ENCODE measurements around the gene AMH.

Gene AMH

GRCh38 chr19:2221250-2221831, 27.8 kb upstream of the AMH start:
- no peak for DNase-seq (ENCODE audit: low read depth, low spot score)

GRCh38 chr19:2221918-2222317, 27.2 kb upstream of the AMH start:
- DNase-seq (ENCODE audit: low read depth, low spot score) = no peak

GRCh38 chr19:2223391-2223790, 25.7 kb upstream of the AMH start:
- DNase-seq (ENCODE audit: low read depth, low spot score) = no peak

GRCh38 chr19:2223959-2224358, 25.2 kb upstream of the AMH start:
- no peak for DNase-seq (ENCODE audit: low read depth, low spot score)

GRCh38 chr19:2224754-2225349, 24.3 kb upstream of the AMH start:
- no peak for DNase-seq (ENCODE audit: low read depth, low spot score)

- DNase-seq (ENCODE audit: low read depth, low spot score) = no peak
Measured at GRCh38 chr19:2225415-2226050, 23.6 kb upstream of the AMH start.

GRCh38 chr19:2226051-2226839, 22.9 kb upstream of the AMH start:
- DNase-seq (ENCODE audit: low read depth, low spot score) = no peak

- DNase-seq (ENCODE audit: low read depth, low spot score) = no peak
Measured at GRCh38 chr19:2226840-2227360, 22.2 kb upstream of the AMH start.

GRCh38 chr19:2227415-2228156, 21.5 kb upstream of the AMH start:
- no peak for DNase-seq (ENCODE audit: low read depth, low spot score)

- DNase-seq (ENCODE audit: low read depth, low spot score) = no peak
Measured at GRCh38 chr19:2228157-2229030, 20.7 kb upstream of the AMH start.

- DNase-seq (ENCODE audit: low read depth, low spot score) = no peak
Measured at GRCh38 chr19:2229103-2230032, 19.8 kb upstream of the AMH start.

GRCh38 chr19:2230033-2230531, 19.0 kb upstream of the AMH start:
- DNase-seq (ENCODE audit: low read depth, low spot score) = no peak

- DNase-seq (ENCODE audit: low read depth, low spot score) = no peak
Measured at GRCh38 chr19:2230807-2231533, 18.2 kb upstream of the AMH start.

GRCh38 chr19:2231621-2232221, 17.4 kb upstream of the AMH start:
- no peak for DNase-seq (ENCODE audit: low read depth, low spot score)

- no peak for DNase-seq (ENCODE audit: low read depth, low spot score)
Measured at GRCh38 chr19:2232286-2233151, 16.6 kb upstream of the AMH start.

GRCh38 chr19:2233601-2234280, 15.4 kb upstream of the AMH start:
- DNase-seq (ENCODE audit: low read depth, low spot score) = no peak

- no peak for DNase-seq (ENCODE audit: low read depth, low spot score)
Measured at GRCh38 chr19:2234996-2235380, 14.1 kb upstream of the AMH start.

Data from activated CD4-positive, CD25-positive, alpha-beta regulatory T cell treated with anti-CD3 and anti-CD28 coated beads, Interleukin-2, amount 50 U/mL, for 16 hours (primary cell).